ENCODE data around the gene ZSWIM9. TPM values are rescaled to one million over a fixed set of nuclear protein-coding genes. Genes with fewer than 3 reads are reported as not detected.

ZSWIM9 gene
- total RNA-seq, 2 donors from 2014 or later, result 6.2 to 16.8 TPM

DNA sequence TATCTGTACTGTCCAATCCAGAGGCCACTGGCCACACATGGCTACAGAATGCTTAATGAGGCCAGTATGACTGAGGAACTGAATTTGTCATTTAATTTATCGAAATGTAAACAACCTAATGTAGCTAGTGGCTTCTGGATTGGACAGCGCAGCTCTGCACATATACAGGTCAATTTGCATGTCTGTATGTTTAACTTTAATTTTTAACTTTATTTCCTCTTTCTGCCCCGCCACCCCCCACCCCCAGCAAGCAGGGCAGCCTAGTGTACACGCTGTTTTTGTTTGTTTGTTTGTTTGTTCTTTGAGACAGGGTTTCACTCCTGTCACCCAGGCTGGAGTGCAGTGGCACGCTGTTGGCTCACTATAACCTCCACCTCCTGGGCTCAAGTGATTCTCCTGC, 15.5 kb downstream of the ZSWIM9 start:
- Mint-ChIP-seq H3K4me1 (ENCODE audit: low read depth in 2 of 2) (peaks cover 0 to 4% of the 10 kb centered on the region in 2 donors), H3K27me3 (no peaks in the 10 kb centered on the region), H3K36me3 (peaks cover 8% of the 10 kb centered on the region), H3K27ac (no peak overlapping the region), H3K9me3 (no peaks in the 10 kb centered on the region), H3K4me3 (no peak overlapping the region)
- ATAC-seq (no peak), DNase-seq (ENCODE audit: low spot score) (no peak)

DNA sequence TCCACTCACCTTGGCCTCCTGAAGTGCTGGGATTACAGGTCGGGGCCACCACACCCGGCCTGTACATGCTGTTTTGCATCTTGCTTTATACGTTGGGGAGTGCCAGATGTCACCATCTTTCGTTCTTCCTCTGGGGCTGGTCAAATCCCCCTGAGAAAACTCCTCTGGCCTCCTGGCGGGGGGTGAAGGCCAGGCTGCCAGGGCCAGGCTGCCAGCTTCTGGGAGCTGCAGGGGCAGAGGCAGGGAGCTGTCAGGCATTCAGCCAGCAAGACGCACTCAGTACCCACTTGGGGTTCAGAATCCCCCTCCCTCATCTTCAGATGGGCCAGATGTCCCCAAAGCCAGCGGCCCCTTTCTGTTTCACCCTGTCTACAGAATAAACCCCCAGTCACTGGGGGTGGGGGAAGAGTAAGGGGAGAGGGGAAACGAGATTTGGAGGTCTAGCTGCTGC, 16.1 kb downstream of the ZSWIM9 start:
- H3K27me3 Mint-ChIP-seq, result no peaks in the 10 kb centered on the region
- H3K4me3 Mint-ChIP-seq, result no peak overlapping the region
- ATAC-seq, result no peak
- H3K4me1 Mint-ChIP-seq (ENCODE audit: low read depth in 2 of 2), result peaks cover 0 to 4% of the 10 kb centered on the region in 2 donors
- H3K36me3 Mint-ChIP-seq, result peaks cover 2% of the 10 kb centered on the region
- no peak for DNase-seq (ENCODE audit: low spot score)
- no peaks in the 10 kb centered on the region for H3K9me3 Mint-ChIP-seq
- H3K27ac Mint-ChIP-seq, result no peak overlapping the region

DNA sequence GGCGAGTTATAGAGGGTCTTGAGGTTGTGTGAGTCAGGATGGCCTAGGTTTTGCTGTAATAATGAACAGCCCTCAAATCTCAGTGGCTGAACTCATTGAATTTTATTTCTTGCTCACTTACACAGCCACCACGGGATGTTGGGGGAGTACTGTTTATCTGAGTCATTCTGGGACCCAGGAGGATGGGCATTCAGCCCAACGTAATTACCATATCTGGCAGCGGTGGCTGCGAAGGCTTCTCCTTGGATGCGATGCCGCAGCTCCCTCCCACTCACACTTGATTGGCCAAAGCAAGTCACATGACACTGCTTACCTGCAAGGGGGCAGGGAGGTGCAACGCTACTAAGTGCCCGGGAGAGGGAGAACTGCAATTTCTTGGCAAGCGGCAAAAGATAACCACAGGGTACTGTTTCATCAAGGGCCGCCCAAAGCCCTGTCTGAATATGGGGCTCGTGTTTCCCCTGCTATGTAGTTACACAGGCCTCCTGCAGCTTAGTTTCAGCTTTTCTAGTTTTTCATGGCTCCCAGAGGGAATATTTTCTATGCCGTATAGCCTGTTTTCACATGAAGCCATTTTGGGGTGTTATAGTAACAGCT, 19.9 kb downstream of the ZSWIM9 start:
- Mint-ChIP-seq H3K36me3 (no peaks in the 10 kb centered on the region), H3K4me1 (ENCODE audit: low read depth in 2 of 2) (peaks cover 5 to 9% of the 10 kb centered on the region in 2 donors), H3K4me3 (no peak overlapping the region), H3K9me3 (no peaks in the 10 kb centered on the region), H3K27ac (no peak overlapping the region), H3K27me3 (peaks cover 0 to under 1% of the 10 kb centered on the region in 2 donors)
- peak; percentile 53 for DNase-seq (ENCODE audit: low spot score)
- peak; percentile 84 to 87 for ATAC-seq

DNA sequence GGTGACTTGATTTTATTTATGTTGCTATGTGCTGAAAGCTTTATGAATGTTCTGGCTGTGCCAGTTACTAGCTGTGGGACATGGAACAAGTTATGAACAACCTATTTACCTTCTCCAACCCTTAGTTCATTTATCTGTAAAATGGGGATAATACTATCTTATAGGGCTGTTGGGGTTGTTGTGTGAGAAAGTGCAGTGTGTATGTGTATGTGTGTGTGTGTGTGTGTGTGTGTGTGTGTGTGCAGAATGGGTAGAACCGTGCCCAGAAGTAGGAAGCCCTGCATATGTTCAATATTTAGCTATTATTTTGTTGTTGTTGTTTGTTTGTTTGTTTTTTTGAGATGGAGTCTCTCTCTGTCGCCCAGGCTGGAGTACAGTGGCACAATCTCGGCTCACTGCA, 20.4 kb downstream of the ZSWIM9 start:
- DNase-seq (ENCODE audit: low spot score) (no peak), ATAC-seq (no peak)
- Mint-ChIP-seq H3K27me3 (peaks cover 0 to 4% of the 10 kb centered on the region in 2 donors), H3K36me3 (no peaks in the 10 kb centered on the region), H3K27ac (no peak overlapping the region), H3K9me3 (no peaks in the 10 kb centered on the region), H3K4me1 (ENCODE audit: low read depth in 2 of 2) (peaks cover 5 to 13% of the 10 kb centered on the region in 2 donors), H3K4me3 (no peak overlapping the region)

DNA sequence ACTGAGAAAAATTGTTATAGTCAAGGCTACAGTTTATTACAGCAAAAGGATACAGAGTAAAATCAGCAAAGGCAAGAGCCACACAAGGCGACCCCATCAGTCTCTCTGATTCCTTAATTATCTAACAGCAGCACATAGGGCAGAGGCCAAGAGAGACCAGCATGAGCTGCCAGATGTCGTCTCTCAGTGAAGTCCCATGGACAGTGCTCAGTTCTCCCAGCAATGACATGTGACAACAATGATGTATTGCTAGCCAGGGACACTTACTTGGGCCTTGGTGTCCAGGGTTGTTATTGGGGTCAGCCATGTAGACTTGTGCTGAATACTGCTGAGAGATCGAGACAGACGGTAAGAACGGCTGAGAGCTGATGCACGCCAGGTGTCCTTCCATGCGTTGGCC, 22.3 kb downstream of the ZSWIM9 start:
- Mint-ChIP-seq H3K36me3 (no peaks in the 10 kb centered on the region), H3K4me1 (ENCODE audit: low read depth in 2 of 2) (peaks cover 12 to 21% of the 10 kb centered on the region in 2 donors), H3K27ac (no peak overlapping the region), H3K9me3 (no peaks in the 10 kb centered on the region), H3K27me3 (peaks cover 0 to 4% of the 10 kb centered on the region in 2 donors), H3K4me3 (no peak overlapping the region)
- DNase-seq (ENCODE audit: low spot score) (no peak), ATAC-seq (no peak)

DNA sequence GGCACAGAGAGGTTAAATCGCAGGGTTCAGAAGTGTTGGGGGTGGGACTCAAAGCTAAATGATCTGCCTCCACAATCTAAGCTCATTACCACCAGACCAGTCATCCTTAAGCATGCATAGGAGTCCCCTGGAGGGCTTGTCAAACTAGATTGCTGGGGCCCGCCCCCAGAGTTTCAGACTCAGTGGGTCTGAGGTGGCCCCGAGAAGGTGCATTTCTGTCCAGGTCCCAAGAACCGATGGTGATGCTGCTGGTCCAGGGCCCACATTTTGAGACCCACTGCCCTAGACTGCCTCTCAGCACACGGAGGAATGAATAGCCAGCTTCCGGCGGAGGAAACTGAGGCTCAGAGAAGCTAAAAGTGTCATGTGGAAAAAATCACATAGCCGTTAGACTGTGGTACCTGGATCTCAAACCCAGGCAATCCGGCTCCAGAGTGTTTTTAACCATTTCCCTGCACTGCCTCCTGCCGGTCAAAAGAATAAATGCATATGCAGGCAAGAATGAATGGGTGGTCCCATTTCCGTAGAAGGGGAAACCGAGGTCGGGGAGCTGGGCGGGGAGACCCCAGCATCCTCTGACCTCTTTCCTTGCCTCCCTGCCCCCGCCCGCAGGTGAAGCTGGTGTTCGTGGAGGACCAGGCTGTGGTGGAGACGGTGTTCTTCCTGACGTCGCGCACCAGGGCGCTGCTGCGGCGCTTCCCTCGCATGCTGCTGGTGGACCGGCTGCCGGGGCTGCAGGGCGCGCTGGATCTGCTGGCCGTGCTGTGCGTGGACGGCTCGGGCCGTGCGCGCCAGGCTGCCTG, 23.8 kb downstream of the ZSWIM9 start:
- no peaks in the 10 kb centered on the region for H3K36me3 Mint-ChIP-seq
- H3K4me1 Mint-ChIP-seq (ENCODE audit: low read depth in 2 of 2), result peaks cover 12 to 19% of the 10 kb centered on the region in 2 donors
- H3K27ac Mint-ChIP-seq, result no peak overlapping the region
- no peaks in the 10 kb centered on the region for H3K9me3 Mint-ChIP-seq
- ATAC-seq (no peak), DNase-seq (ENCODE audit: low spot score) (peak; percentile 57)
- H3K27me3 Mint-ChIP-seq, result peaks cover 0 to 4% of the 10 kb centered on the region in 2 donors
- no peak overlapping the region for H3K4me3 Mint-ChIP-seq

DNA sequence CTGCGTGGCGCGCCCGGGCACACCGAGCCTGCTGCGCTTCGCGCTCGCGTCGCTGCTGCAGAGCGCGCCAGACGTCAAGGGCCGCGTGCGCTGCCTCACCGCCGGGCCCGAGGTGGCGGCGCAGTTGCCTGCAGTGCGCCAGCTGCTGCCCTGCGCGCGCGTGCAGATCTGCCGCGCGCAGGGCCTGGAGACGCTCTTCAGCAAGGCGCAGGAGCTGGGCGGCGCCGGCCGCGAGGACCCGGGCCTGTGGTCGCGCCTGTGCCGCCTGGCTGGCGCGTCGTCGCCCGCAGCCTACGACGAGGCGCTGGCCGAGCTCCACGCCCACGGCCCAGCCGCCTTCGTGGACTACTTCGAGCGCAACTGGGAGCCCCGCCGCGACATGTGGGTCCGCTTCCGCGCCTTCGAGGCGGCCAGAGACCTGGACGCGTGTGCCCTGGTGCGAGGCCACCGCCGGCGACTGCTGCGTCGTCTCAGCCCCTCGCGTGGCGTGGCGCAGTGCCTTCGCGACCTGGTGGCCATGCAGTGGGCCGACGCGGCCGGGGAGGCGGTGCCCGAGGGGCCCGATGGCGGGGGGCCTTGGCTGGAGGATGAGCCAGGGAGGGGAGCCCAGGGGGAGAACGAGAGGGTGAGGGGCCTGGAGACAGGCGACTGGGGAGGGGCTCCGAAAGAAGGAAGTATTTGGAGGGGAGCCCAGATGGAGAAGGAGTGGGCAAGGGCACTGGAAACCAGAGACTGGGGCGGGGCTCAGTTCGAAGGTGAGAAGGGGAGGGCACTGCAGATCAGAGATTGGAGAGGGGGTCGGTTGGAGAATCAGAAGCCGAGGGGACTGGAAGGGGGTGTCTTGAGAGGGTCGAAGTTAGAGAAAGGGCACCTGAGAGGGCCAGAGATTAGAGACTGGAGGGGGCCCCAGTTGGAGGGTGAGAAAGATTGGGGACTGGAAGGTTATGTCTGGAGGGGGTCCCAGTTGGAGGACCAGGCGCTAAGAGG, 24.7 kb downstream of the ZSWIM9 start:
- no peak overlapping the region for H3K27ac Mint-ChIP-seq
- H3K9me3 Mint-ChIP-seq, result no peaks in the 10 kb centered on the region
- ATAC-seq, result no peak
- H3K27me3 Mint-ChIP-seq, result peaks cover 0 to 4% of the 10 kb centered on the region in 2 donors
- H3K4me1 Mint-ChIP-seq (ENCODE audit: low read depth in 2 of 2), result peaks cover 12 to 22% of the 10 kb centered on the region in 2 donors
- no peaks in the 10 kb centered on the region for H3K36me3 Mint-ChIP-seq
- H3K4me3 Mint-ChIP-seq, result no peak overlapping the region
- peak; percentile 59 for DNase-seq (ENCODE audit: low spot score)

DNA sequence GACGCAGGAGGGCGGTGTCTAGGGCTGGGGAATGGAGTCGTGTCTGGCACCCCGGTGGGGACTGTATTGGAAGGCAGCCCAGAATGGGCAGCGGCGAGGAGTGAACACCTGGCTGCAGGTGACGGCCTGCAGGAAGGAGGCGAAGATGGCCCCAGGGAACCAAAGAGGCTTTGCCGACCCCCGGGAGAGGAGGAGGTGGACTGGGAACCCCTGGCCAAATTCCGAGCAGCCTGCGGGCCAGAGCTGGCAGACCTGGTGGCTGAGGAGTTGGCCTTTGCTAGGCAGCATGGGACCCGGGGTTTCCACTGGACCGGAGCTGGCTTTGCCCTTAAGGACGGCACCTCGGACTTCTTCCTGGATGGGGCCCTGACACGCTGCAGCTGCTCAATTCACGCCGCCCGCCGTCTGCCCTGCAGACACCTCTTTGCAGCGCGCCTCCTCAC, 25.9 kb downstream of the ZSWIM9 start:
- peak; percentile 21 to 45 for ATAC-seq
- Mint-ChIP-seq H3K4me3 (no peak overlapping the region), H3K27ac (no peak overlapping the region), H3K36me3 (no peaks in the 10 kb centered on the region), H3K9me3 (no peaks in the 10 kb centered on the region), H3K27me3 (peaks cover 0 to 4% of the 10 kb centered on the region in 2 donors), H3K4me1 (ENCODE audit: low read depth in 2 of 2) (peaks cover 12 to 20% of the 10 kb centered on the region in 2 donors)
- peak; percentile 56 for DNase-seq (ENCODE audit: low spot score)

DNA sequence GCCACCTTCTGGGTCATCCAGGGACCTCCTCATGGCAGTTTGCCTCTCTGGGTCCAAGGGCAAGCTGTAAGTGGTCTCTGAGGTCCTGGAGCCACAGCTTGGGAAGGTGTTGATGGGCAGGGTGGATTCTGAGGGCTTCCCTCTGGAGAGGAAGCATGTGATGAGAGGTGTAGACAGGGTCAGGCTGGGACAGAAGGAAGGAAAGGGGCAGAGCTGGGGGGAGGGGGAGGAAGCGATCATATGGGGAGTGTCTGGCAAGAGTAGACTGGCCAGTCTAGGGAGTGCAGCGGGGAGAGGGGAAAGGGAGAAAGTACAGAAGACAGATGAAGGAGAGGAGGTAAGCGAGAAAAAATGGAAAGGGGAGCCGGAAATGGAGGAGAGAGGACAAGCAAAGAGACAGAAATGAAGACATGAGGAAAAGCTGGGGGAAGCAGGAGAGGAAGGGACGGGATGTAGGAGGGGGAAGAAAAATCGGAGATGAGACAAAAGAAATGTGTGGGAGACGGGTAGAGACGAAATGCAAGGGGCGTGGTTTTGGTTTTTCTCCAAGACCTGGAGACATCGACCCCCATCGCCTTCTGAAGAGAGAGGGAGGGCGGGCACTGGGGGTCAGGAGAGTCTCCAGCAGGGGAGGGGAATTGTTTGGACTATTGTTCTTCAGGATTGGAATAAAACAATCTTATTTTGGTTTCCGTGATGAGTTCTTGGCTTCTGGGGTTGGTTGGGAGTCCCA, 26.6 kb downstream of the ZSWIM9 start:
- H3K4me3 Mint-ChIP-seq, result peak overlapping the region; percentile 26
- H3K36me3 Mint-ChIP-seq, result no peaks in the 10 kb centered on the region
- no peaks in the 10 kb centered on the region for H3K9me3 Mint-ChIP-seq
- ATAC-seq (no peak), DNase-seq (ENCODE audit: low spot score) (peak; percentile 41)
- H3K27ac Mint-ChIP-seq, result no peak overlapping the region
- H3K4me1 Mint-ChIP-seq (ENCODE audit: low read depth in 2 of 2), result peaks cover 12 to 23% of the 10 kb centered on the region in 2 donors
- peaks cover 0 to 4% of the 10 kb centered on the region in 2 donors for H3K27me3 Mint-ChIP-seq

DNA sequence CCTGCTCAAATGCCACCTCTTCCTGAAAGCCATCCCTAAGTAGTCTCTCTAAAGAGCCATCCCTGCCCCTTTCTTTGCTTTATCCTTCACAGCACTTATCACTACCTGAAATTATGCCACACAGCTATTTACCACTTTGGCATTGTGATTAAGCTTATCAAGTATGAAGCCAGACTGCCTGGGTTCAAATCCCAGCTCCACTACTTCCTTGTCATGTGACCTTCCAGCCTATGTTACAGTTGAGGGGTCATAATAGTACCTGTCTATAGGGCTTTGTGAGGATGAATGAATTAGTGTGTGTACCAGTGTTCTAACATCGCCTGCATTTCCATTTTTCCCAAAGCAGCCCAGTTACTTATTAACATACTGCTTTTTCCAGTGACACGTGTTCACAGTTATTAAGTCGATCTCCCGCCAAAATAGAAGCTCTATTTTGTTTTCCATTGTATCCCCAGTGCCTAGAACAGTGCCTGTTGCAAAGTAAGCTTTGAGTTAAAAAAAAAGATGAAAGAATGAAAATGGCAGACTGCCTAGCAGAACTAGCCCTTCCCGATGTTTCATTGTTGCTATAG, 32.8 kb downstream of the ZSWIM9 start:
- Mint-ChIP-seq H3K36me3 (no peaks in the 10 kb centered on the region), H3K4me3 (no peak overlapping the region), H3K27me3 (no peaks in the 10 kb centered on the region), H3K27ac (no peak overlapping the region), H3K9me3 (no peaks in the 10 kb centered on the region), H3K4me1 (ENCODE audit: low read depth in 2 of 2) (peaks cover 9 to 10% of the 10 kb centered on the region in 2 donors)
- ATAC-seq (no peak), DNase-seq (ENCODE audit: low spot score) (no peak)

DNA sequence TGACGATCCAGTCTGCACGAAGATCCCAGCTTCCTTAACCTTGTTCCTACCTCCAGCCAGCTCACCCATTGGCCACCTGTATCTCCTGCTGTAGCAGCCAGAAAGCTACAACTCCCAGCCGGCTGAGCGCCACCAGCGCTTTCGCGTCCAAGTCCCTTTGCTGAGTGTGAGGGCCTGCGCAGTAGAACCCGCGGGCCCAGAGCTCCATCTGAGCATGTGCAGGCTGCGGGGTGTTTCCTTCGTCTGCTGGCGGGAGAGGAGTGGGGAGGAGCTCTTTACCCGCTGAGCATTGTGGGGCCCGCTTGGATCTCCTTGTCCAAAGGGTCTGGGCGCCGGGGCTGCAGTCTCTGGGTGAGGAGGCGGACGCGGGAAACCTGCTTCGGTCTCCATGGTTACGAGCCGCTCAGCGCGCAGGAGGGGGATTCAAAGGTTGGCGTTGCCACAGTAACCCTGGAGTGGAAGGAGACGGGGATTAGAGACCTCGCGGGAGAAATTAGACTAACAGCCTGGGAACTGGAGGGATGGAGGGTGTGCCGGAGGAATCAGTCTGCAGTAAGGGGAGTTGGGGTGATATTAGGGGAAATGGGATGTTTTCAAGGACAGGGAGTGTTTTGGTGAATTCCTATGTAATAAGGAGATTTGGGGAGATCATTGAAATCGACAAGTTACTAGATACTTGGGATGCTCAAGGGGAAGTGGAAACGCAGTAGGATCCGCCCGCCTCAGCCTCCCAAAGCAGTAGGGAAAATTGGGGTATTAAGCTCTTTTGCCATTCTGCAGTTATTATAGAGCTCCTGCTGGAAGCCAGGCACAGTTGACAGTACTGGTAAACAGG, 33.5 kb downstream of the ZSWIM9 start:
- Mint-ChIP-seq H3K4me1 (ENCODE audit: low read depth in 2 of 2) (peaks cover 9 to 10% of the 10 kb centered on the region in 2 donors), H3K27ac (no peak overlapping the region), H3K36me3 (no peaks in the 10 kb centered on the region), H3K4me3 (no peak overlapping the region), H3K27me3 (no peaks in the 10 kb centered on the region), H3K9me3 (no peaks in the 10 kb centered on the region)
- peak; percentile 95 for DNase-seq (ENCODE audit: low spot score)
- peak; percentile 100 for ATAC-seq
